Tibial nerve (tissue), 4 donors: ENCODE data around the gene MLN.

Experiments
- CTCF ChIP-seq, 5 experiments: fragments of 200-600 bp in 3 of 5; fragments of 450-650 bp in 2 of 5; sonication (generic) in 3 of 5; IDR thresholded peaks; one replicate each; pipeline ENCODE4 v1.5.1; 2016 to 2019; ENCODE audit warnings: antibody characterized with exemption in 5 of 5, mild to moderate bottlenecking in 3 of 5, moderate library complexity in 2 of 5
- EP300 ChIP-seq, 2 donors: sonication (generic); formaldehyde crosslinking; IDR thresholded peaks; one replicate each; pipeline ENCODE4 v1.6.1; 2017; ENCODE audit warnings: antibody characterized with exemption in 2 of 2, mild to moderate bottlenecking in 1 of 2
- POLR2A ChIP-seq, 2 donors: fragments of 450-650 bp; IDR thresholded peaks; one replicate each; pipeline ENCODE4 v1.6.1; 2017; ENCODE audit warnings: antibody characterized with exemption in 2 of 2, mild to moderate bottlenecking in 2 of 2, moderate library complexity in 2 of 2

- TF ChIP-seq POLR2A (IDR thresholded peaks at IDR 0.05) (no peak), CTCF (IDR thresholded peaks at IDR 0.05) (no peak), EP300 (IDR thresholded peaks at IDR 0.05) (no peak)
Observed at GRCh38 chr6:33817489-33817888, 13.7 kb upstream of the MLN start.
